DMS79 treated with DMSO at 0.1 percent for 48 hours (cell line): ENCODE results near the gene VDR.

ENCODE experiments used
- DNase-seq: peaks from one replicate; lab custom pipeline; 2025; lab: John Stamatoyannopoulos, UW

VDR gene

GRCh38 chr12:47868552-47869031, 36.2 kb downstream of the VDR start:
- DNase-seq, result no peak

DNA sequence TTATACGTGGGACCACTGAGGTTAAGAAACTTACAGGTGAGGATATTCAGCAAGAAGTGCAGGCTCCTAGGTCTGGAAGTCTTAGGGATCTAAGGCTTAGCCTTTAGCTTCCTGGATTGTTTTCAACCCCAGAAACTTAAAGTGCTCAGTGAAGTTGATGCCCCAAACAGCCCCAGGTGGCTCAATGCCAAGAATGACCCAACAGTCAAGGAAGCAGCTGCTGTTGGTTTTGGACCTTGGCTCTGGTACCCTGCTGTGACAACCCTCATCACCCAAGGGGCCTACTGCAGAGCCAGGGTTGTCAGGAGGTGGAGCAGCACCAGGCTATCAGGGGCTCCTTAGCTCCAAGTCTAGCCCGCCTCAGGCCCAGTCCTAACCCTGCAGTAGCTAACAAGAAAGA, 36.8 kb downstream of the VDR start:
- no peak for DNase-seq

GRCh38 chr12:47867495-47867941, 37.3 kb downstream of the VDR start:
- DNase-seq, result no peak

DNA sequence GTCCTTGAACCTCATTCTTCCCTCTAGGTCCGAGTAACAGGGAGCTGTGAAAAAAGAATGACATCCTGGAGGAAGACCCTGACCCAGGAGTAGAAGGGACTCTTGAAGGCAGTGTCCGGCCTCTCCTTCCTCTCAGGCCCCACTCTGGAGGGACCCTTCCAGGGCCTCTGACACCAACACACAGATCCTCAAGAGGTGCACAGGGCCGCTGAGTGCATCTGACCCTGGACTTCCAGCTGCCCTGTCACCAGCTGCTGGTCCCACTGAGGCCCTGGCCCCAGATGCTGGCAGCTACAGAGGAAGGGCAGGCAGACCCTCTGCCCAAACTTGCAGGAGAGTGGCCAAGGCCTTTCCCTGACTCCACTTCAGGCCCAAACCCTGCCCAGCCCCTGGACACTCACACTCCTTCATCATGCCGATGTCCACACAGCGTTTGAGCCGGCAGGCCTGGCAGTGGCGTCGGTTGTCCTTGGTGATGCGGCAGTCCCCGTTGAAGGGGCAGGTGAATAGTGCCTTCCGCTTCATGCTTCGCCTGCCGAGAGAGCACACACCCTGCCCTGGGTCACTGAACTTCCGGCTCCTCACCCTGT, 40.1 kb downstream of the VDR start:
- no peak for DNase-seq

- DNase-seq, result no peak
Measured at GRCh38 chr12:47863985-47864384, 40.8 kb downstream of the VDR start.

GRCh38 chr12:47863467-47863866, 41.3 kb downstream of the VDR start:
- no peak for DNase-seq

DNA sequence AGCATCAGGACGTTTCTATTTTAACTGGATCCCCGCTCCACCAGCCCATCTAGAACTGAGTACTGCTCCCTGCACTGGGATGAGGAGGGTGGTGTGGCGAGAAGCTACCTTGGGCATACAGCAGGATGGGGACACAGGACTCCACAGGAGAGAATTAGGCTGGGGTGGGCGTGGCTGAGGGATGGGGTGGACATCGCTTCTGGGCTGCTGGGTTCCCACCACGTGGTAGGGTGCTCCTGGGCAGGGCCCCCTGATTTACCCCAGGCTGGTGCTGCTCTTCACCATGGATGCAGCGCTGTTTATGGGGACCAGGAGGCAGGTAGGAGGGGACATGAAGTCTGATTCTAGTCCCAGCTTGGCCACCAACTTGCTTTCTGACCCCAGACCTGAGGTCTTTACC, 41.9 kb downstream of the VDR start:
- DNase-seq, result no peak

GRCh38 chr12:47862167-47862750, 42.5 kb downstream of the VDR start:
- no peak for DNase-seq

DNA sequence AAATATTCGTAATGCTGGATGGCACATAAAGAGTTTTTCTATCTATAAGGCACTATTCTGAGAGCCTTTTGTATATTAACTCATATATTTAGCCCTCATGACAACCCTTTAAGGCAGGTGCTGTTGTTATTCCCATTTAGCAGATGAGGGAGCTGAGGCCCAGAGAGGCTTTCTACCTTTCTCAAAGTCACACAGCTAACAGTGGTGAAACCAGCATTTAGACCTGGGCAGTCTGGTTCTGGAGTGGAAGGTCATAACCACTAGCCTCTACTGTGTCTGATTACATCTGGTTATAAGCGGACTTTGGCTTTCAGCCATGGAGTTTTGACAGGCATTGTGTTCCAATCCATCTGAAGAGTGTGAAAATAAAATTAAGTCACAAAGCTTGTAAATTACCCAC, 43.9 kb downstream of the VDR start:
- DNase-seq, result no peak

DNA sequence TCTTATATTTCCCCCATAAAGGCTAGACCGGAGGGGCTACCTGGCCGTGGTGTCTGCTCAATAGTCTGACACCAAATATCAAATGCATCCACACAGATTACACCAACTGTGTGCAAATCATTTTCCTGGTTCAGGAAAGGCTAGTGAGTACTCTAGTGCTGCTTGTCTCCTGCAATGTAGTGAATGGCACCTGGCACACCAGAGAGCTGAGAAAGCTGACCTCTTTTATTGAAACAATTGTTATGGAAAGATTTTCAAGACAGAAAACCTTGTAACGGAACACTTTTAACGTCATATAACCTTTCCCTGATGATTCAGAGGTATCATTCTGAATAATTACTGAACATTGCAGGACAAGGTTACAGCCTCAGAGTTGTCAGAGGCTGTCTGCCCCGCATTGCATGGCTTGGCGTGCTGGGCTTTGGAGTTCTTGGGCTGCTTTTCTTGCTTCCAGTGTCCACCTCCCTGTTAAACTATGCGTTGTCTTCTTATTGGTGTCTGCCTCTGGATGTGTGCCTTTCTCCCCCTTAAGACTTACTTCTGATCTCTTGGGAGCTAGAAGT, 44.4 kb downstream of the VDR start:
- DNase-seq, result no peak

DNA sequence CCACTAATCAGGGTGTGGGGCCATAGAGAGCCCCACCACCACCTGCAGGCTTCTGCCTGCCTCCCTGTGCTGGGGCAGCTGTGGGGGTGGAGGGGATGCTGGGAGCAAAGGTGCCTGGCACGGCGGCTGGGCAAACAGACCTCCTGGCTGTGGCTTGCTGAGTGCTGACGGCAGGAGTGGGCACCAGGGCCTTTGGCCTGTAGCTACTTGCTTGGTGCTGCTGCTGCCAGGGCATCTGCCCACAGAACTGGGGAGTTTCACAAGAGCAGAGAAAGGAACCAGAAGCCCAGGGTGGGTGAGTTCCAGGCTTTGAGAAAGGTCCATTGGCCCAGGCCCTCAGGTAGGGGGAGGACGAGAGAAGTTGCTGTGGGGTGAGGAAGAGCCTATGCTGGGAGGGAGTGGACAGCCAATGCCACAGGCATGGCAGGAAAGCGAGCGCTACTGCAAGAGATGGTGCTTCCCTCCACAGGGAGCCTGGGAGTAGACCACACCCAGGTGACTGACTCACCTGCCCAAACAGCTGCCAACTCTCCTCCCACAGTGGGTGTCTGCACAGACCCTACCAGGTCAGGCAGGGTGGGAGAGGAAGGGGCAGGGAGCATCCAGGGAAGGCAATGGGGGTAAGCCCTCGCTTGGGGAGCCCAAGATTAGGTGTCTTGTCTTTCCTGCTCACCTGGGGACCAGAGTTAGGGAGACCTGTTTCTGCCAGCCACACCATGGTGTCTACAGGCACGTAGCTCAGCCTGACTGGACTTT, 46.1 kb downstream of the VDR start:
- no peak for DNase-seq

GRCh38 chr12:47856721-47857575, 47.8 kb downstream of the VDR start:
- DNase-seq, result no peak

DNA sequence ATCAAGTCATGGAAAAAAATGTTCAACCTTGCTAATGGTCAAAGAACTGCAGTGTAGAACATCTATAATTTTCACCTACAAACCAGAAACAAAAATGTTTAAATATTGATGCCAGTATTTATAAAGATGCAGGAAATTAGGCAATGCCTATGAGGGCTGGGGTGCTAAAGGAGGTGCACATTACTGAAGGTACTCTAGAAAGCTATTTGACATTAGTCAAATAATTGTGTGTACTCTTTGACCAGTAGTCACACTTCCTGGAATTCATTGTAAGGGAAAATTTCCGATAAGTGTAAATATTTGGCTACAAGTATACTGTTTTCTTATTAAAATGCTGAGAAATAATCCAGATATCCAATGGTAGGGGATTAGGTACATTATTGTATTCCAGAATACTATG, 48.7 kb downstream of the VDR start:
- no peak for DNase-seq

DNA sequence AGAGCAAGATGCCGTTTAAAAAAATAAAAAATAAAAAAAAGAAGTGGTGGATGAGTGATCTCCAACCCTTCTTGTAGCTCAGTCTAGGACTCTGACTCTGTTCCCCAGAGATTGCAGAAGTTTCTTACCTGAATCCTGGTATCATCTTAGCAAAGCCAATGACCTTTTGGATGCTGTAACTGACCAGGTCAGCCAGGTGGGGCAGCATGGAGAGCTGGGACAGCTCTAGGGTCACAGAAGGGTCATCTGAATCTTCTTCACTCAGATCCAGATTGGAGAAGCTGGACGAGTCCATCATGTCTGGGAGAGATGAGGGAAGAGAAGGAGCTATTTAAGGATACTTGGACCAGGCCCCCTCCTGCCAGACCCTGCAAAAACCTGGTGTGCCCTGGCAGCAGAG, 49.3 kb downstream of the VDR start:
- no peak for DNase-seq

- DNase-seq, result no peak
Measured at GRCh38 chr12:47854531-47854930, 50.3 kb downstream of the VDR start.

- DNase-seq, result no peak
Measured at GRCh38 chr12:47852096-47852571, 52.7 kb downstream of the VDR start.

DNA sequence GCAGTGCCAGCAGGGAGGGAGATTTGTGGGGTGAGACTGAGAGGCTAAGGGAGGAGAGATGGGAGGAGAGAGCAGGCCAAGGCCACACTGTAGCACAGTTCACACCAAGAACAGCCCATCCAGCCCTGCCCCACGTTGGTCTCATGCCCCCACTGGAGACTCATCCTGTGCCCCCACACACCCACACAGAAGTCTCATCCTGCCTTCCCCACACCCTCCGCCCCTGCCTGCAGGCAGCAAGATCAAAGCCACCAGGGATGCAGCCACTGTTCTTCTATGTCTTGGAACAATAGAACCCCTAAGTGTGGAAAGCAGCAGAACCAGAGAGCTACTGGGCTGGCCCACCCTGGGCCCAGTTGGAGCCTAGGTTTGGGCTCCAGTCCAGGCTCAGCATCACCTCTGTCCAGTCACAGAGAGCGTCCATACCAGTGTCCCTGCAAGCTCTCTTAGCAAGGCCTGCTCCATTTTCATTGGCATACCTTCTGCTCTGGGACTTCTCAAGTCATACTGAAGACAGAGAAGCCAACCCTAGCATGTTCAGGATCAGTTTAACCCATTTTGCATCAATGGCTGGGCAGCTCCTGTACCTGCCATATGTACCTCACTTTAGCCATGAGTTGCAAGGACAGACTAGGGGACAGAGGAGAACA, 53.4 kb downstream of the VDR start:
- no peak for DNase-seq

GRCh38 chr12:47850153-47851084, 54.4 kb downstream of the VDR start:
- DNase-seq, result no peak

GRCh38 chr12:47849261-47849660, 55.5 kb downstream of the VDR start:
- DNase-seq, result no peak

GRCh38 chr12:47848853-47849252, 55.9 kb downstream of the VDR start:
- no peak for DNase-seq
